Calu3 (cell line): ENCODE measurements around the gene RAB44. TPM values are rescaled to one million over a fixed set of nuclear protein-coding genes. Genes with fewer than 3 reads are reported as not detected.

Source experiments
- BruUV-seq: library from RNA; stranded (reverse); fragments of 400-500 nt; replicated peaks from 2 replicates; lab custom pipeline; 2021; lab: Mats Ljungman, UMichigan
- CTCF ChIA-PET: fragments of 300-600 bp; sonication (Branson Sonifier 250); formaldehyde crosslinking; loops from one replicate; lab custom pipeline; 2022; ENCODE audit warnings: antibody characterized with exemption; lab: Charles Lee
- DNase-seq: peaks from one replicate; pipeline ENCODE4 v3.0.0; 2022
- H3K27ac Mint-ChIP-seq: one replicate; pipeline ENCODE4 v1.8.0; 2022; ENCODE audit warnings: mixed read lengths; ENCODE audit not compliant: unreplicated experiment
- H3K27me3 Mint-ChIP-seq: one replicate; pipeline ENCODE4 v1.8.0; 2022; ENCODE audit warnings: mixed read lengths; ENCODE audit not compliant: unreplicated experiment
- H3K36me3 Mint-ChIP-seq: one replicate; pipeline ENCODE4 v1.8.0; 2022; ENCODE audit warnings: mild to moderate bottlenecking, moderate library complexity, mixed read lengths; ENCODE audit not compliant: insufficient read depth, unreplicated experiment
- H3K4me1 Mint-ChIP-seq: one replicate; pipeline ENCODE4 v1.8.0; 2022; ENCODE audit warnings: mild to moderate bottlenecking, low read depth, mixed read lengths; ENCODE audit not compliant: unreplicated experiment
- H3K4me3 Mint-ChIP-seq: one replicate; pipeline ENCODE4 v1.8.0; 2022; ENCODE audit warnings: mild to moderate bottlenecking, low read depth, moderate library complexity, mixed read lengths; ENCODE audit not compliant: unreplicated experiment
- H3K9me3 Mint-ChIP-seq: one replicate; pipeline ENCODE4 v1.8.0; 2022; ENCODE audit warnings: low read depth, mixed read lengths; ENCODE audit not compliant: unreplicated experiment
- intact Hi-C: fragments of 100-400 bp; cut with micrococcal nuclease; formaldehyde crosslinking; loops from one replicate; pipeline ENCODE4 v1.10.0; 2022; ENCODE audit not compliant: unreplicated experiment
- total RNA-seq: library from RNA; stranded (reverse); gene quantifications from 2 replicates; pipeline ENCODE4 v1.2.3, GENCODE V29; 2022
- TF ChIP-seq, protein P1 (sequence below): fragments of 200-600 bp; IDR thresholded peaks from one replicate; pipeline ENCODE4 v1.8.0; 2022; ENCODE audit warnings: antibody characterized with exemption; ENCODE audit not compliant: unreplicated experiment

RAB44 gene
- total RNA-seq, 1 experiment from 2014 or later: not detected

GRCh38 chr6:36662380-36662779 is 35.2 kb upstream of the RAB44 start:
- Mint-ChIP-seq H3K9me3 (no peaks in the 10 kb centered on the region), H3K36me3 (no peaks in the 10 kb centered on the region), H3K4me3 (no peak overlapping the region), H3K27me3 (peaks cover 12% of the 10 kb centered on the region), H3K4me1 (peaks cover 21% of the 10 kb centered on the region), H3K27ac (no peak overlapping the region)
- CTCF ChIA-PET: interaction anchor here (0.8 kb wide), 1 partner anchor 16 kb away, joined by 3 read pairs; the partner anchor contains the start of gene CDKN1A
- BruUV-seq: no TSS peak
- no peak for DNase-seq
- intact Hi-C loops: no loop called here
- TF ChIP-seq, protein P1, sequence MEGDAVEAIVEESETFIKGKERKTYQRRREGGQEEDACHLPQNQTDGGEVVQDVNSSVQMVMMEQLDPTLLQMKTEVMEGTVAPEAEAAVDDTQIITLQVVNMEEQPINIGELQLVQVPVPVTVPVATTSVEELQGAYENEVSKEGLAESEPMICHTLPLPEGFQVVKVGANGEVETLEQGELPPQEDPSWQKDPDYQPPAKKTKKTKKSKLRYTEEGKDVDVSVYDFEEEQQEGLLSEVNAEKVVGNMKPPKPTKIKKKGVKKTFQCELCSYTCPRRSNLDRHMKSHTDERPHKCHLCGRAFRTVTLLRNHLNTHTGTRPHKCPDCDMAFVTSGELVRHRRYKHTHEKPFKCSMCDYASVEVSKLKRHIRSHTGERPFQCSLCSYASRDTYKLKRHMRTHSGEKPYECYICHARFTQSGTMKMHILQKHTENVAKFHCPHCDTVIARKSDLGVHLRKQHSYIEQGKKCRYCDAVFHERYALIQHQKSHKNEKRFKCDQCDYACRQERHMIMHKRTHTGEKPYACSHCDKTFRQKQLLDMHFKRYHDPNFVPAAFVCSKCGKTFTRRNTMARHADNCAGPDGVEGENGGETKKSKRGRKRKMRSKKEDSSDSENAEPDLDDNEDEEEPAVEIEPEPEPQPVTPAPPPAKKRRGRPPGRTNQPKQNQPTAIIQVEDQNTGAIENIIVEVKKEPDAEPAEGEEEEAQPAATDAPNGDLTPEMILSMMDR: no peak

- H3K27ac Mint-ChIP-seq: no peak overlapping the region
- H3K27me3 Mint-ChIP-seq: peaks cover 12% of the 10 kb centered on the region
- CTCF ChIA-PET: interaction anchor here (0.8 kb wide), 1 partner anchor 16 kb away, joined by 3 read pairs; the partner anchor contains the start of gene CDKN1A
- BruUV-seq: no TSS peak
- intact Hi-C loops: no loop called here
- TF ChIP-seq, protein P1: no peak
- no peaks in the 10 kb centered on the region for H3K36me3 Mint-ChIP-seq
- DNase-seq: no peak
- H3K4me1 Mint-ChIP-seq: peaks cover 23% of the 10 kb centered on the region
- H3K9me3 Mint-ChIP-seq: no peaks in the 10 kb centered on the region
- H3K4me3 Mint-ChIP-seq: no peak overlapping the region
Observed at GRCh38 chr6:36662827-36663256, 34.8 kb upstream of the RAB44 start.

- CTCF ChIA-PET: no interaction called here
- intact Hi-C loops: no loop called here
Observed at GRCh38 chr6:36663504-36664446, 33.9 kb upstream of the RAB44 start.

GRCh38 chr6:36665180-36665579 is 32.4 kb upstream of the RAB44 start:
- Mint-ChIP-seq H3K9me3 (no peaks in the 10 kb centered on the region), H3K4me1 (peaks cover 23% of the 10 kb centered on the region), H3K27me3 (no peaks in the 10 kb centered on the region), H3K27ac (no peak overlapping the region), H3K36me3 (no peaks in the 10 kb centered on the region), H3K4me3 (no peak overlapping the region)
- no peak for DNase-seq
- intact Hi-C loops: no loop called here
- CTCF ChIA-PET: interaction anchor here (0.7 to 0.9 kb wide), 2 partner anchors 11 to 542 kb away, joined by 3 read pairs; no protein-coding TSS in a partner anchor
- no TSS peak for BruUV-seq
- TF ChIP-seq, protein P1: no peak

More at GRCh38 chr6:36663504-36664446, 33.9 kb upstream of the RAB44 start:
- BruUV-seq: no TSS peak
- peaks cover 12% of the 10 kb centered on the region for H3K27me3 Mint-ChIP-seq
- no peak for DNase-seq
- H3K4me1 Mint-ChIP-seq: peaks cover 23% of the 10 kb centered on the region
- H3K27ac Mint-ChIP-seq: no peak overlapping the region
- H3K36me3 Mint-ChIP-seq: no peaks in the 10 kb centered on the region
- no peaks in the 10 kb centered on the region for H3K9me3 Mint-ChIP-seq
- no peak overlapping the region for H3K4me3 Mint-ChIP-seq
- TF ChIP-seq, protein P1: no peak
